Adipose tissue (tissue), 3 donors: Measurements from ENCODE around the gene SETDB1. TPM values are rescaled to one million over a fixed set of nuclear protein-coding genes. Genes with fewer than 3 reads are reported as not detected.
"Not testable (repeated sequence)": the region's sequence is repeated elsewhere in the genome, so short reads cannot be mapped to it uniquely, and the experiment has no call there.

Experiments used
- H3K27ac ChIP-seq: one replicate; pipeline ENCODE4 v1.5.1; 2013; ENCODE audit warnings: low read depth, low read length
- WGBS, 3 donors: extraction: QIAGEN DNeasy Blood & Tissue Kit; methylation state at CpG; one replicate each; pipeline ENCODE4 v1.1.7; 2013; 5-methylcytosine and 5-hydroxymethylcytosine counted together
- polyA plus RNA-seq, 3 donors: library from polyadenylated mRNA; stranded (reverse); fragments of 200-250 nt; gene quantifications; one replicate each; pipeline ENCODE4 v1.2.3, GENCODE V29; 2013
- donor health status: healthy with polysubstance abuse.
- donor health status: Bipolar disorder and iron deficiency.
- donor health status: healthy.

Gene SETDB1
- polyA plus RNA-seq = 10 to 100 TPM; 13.4 to 15.7 (median 15.1) TPM

DNA sequence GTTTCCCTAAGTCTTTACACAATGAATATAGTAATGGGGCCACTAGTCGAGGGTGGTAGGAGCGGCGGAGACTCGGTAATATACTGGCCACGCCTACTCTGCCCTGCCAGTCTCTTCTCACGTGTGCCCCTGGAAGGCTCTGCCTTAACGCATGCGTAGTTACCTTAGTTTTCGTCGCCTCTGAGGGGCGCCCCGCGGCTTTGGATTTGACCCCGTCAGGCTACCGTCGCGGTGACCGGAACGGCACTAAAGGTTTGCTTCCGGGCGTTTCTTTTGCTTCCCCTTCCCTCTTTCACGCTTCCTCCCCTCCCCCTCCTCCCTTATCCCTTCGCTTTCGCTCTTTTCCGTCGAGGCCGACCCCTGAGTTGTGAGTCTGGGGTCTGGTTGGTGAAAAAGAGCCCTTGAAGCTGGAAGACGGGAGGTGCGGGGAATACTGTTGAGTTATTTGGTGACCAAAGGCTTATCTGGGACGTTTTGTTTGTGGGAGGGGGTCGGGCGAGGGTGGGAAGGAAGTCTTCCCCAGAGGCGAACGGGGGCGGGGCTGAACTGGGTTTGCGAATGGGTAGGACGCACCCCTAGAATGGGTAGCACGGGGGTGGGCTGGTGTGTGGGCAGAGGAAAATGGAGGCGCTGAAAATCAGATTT is at the start of gene SETDB1:
TSS of gene SETDB1 (plus strand) at position 267 of the 645 bp plus-strand sequence. CDS start 1,352 bp downstream, outside the sequence.
- H3K27ac ChIP-seq = peak within 1 kb of the TSS; percentile 28
- 0 to 1% (median 1%) methylated on average over 39 of the region's 39 CpGs for WGBS, 3 donors

- WGBS, 3 donors = 94 to 97% (median 95%) methylated on average over 2 of the region's 2 CpGs
- H3K27ac ChIP-seq = not testable (repeated sequence)
Observed at GRCh38 chr1:150878931-150879330, 47.2 kb upstream of the SETDB1 start.

DNA sequence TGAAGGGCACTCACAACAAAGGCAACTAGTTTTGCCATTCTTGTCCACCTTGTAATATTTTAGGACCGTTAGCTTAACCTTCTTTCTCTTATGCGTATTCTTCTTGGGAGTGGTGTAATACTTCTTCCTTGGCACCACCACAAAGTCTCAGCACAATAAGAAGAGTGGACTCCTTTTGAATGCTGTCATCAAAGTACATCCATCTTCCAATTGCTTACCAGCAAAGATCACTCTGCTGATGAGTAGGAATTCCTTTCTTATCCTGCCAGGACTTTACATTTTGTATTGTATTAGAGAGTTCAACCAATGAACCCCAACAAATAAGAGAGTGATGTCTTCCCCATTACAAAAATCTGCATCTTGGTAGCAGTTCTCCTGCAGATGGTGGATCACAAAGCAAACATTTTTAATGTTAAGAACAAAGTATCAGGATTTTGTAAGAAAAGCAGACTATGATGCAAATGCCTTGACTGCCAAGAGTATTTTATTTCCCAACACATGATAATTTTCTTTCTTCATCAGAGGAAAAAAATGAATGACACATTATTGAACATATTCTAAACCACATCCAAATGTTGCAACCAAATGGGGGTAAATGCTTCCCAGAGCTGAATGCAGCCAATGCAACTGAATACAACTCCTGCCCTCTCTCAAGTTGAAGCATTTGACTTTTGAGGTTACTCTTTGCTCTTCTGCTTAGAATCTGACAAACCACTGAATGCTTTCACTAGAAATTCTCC is 44.7 kb upstream of the SETDB1 start:
- WGBS, 3 donors = 27 to 78% (median 36%) methylated on average over 2 of the region's 2 CpGs
- H3K27ac ChIP-seq = no peak overlapping the region

GRCh38 chr1:150883121-150883520 is 43.0 kb upstream of the SETDB1 start:
- not testable (repeated sequence) for H3K27ac ChIP-seq
- 89 to 96% (median 95%) methylated on average over 5 of the region's 5 CpGs for WGBS, 3 donors

DNA sequence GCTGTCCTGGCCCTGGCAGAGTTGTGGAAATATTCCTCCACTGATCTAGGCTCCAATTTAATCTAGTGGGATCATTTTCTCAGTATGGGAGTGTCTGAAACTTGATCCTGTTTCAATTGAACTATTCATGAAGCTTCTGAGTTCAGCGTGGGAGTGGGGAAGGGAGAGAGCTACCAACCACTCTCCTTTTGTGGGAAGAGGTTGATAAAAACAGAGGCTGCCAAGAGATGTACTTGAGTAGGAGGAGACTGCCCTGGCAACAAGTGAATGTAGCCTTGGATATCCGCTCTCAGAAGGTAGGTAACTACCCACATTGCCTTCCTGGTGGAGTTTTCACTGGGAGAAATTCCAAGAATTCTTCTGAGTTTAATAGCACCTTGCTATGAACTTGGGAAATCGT is 39.1 kb upstream of the SETDB1 start, which contains the start of gene CTXND2:
TSS of gene CTXND2 (plus strand) at position 119 of the 400 bp plus-strand sequence. CDS start 25,179 bp downstream, outside the sequence.
- H3K27ac ChIP-seq = no peak within 1 kb of the TSS
- whole genome bisulfite sequencing, 3 donors = 37 to 47% (median 42%) methylated on average over 3 of the region's 3 CpGs

DNA sequence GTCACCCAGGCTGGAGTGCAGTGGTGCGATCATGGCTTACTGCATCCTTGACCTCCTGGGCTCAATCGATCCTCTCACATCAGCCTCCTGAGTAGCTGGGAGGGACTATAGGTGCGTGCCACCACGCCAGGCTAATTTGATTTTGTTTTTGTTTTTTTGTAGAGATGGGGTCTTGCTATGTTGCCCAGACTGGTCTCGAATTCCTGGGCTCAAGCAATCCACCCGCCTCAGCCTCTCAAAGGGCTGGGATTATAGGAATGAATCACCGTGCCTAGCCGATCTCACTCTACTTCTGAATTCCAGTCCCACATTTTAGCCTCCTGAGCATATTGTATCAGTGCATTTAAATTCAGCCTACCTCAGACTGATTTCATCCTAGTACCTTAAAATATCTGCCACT is 37.4 kb upstream of the SETDB1 start:
- 90 to 97% (median 90%) methylated on average over 8 of the region's 8 CpGs for WGBS, 3 donors
- H3K27ac ChIP-seq = no peak overlapping the region

GRCh38 chr1:150890033-150890416 is 36.1 kb upstream of the SETDB1 start:
- WGBS, 3 donors = 30 to 63% (median 37%) methylated on average over 1 of the region's 1 CpG
- no peak overlapping the region for H3K27ac ChIP-seq

DNA sequence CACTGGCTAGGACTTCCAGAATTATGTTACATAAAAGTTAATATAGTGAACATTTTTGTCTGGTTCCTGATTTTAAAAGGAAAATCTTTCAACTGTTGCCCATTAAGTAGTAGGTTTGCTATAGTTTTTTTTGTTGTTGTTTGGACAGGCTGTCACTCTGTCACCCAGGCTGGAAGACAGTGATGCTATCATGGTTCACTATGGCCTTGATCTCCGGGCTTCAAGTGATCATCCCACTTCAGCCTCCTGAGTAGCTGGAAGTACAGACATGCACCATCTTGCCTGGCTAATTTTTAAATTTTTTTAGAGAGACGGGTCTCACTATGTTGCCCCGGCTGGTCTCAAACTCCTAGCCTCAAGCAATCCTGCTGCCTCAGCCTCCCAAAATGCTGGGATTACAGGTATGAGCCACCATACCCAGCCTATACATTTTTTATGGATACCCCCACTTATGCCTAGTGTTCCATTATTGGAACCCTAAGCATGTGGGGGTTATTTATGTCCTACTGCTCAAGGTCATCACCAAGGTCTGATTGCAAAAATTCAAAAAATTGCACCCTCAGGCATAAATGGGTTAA is 32.7 kb upstream of the SETDB1 start:
- WGBS, 3 donors = 84 to 95% (median 95%) methylated on average over 3 of the region's 3 CpGs
- H3K27ac ChIP-seq = no peak overlapping the region

- 84 to 91% (median 88%) methylated on average over 4 of the region's 4 CpGs for WGBS, 3 donors
- no peak overlapping the region for H3K27ac ChIP-seq
Observed at GRCh38 chr1:150895618-150896017, 30.5 kb upstream of the SETDB1 start.

- not testable (repeated sequence) for H3K27ac ChIP-seq
- WGBS, 3 donors = 87 to 90% (median 89%) methylated on average over 8 of the region's 8 CpGs
Observed at GRCh38 chr1:150899795-150900194, 26.4 kb upstream of the SETDB1 start.

- 91 to 93% (median 91%) methylated on average over 5 of the region's 5 CpGs for WGBS, 3 donors
- H3K27ac ChIP-seq = no peak overlapping the region
Observed at GRCh38 chr1:150902346-150902745, 23.8 kb upstream of the SETDB1 start.

DNA sequence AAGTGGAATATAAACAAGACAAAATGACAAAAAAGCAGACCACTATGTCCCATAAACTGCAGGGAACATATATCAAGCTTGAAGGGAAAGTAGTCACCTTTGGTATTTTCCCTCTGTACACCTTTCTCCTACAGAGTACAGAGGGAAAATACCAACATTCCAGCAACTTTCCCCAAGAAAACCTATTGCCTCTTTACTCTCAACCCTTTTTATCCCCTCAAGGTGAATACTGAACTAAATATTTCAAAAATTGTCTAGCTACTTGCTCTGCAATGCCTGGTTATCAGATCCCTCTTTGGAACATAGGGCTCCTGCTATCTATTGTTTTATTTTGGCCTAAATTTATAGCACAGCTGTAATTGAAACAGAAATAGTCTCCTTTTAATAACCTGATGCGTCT is 23.4 kb upstream of the SETDB1 start:
- WGBS, 3 donors = 73 to 89% (median 80%) methylated on average over 1 of the region's 1 CpG
- no peak overlapping the region for H3K27ac ChIP-seq

DNA sequence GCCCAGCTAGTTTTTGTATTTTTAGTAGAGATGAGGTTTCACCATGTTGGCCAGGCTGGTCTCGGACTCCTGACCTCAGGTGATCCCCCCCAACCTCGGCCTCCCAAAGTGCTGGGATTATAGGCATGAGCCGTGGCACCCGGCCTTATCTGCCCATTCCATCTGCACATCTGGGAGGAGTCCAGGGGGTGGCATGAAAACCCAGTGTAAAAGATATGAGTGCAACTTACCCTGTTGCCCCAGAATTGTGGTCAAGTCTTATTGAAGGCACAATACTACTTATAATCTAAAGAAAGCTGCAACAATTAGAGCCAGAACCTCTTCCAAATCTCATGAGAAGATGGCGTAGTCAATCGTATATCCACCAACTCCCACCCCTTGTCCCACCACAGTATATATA is 20.9 kb upstream of the SETDB1 start:
- H3K27ac ChIP-seq = no peak overlapping the region
- WGBS, 3 donors = 91 to 93% (median 91%) methylated on average over 6 of the region's 6 CpGs

DNA sequence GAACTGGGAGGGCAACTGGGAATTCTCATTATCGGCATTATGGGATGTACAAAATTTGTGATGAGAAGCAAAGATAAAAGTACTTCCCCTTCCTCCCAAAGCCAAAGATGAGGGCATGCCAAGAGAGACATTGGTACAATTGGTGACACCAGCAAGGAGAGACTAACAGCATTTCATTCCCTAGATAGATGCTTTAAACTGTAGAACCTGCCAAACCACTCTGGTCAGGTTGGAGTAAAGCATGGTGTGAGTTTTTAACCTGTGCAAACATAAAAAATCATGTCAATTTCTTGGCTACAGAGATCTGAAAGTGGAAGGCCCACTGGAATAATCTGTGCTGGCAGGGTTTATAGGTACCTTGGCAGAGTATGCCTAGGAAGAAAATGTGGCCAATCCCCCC is 19.8 kb upstream of the SETDB1 start:
- no peak overlapping the region for H3K27ac ChIP-seq
- WGBS, 3 donors = 52 to 93% (median 80%) methylated on average over 1 of the region's 1 CpG

- 80 to 89% (median 86%) methylated on average over 2 of the region's 2 CpGs for WGBS, 3 donors
- no peak overlapping the region for H3K27ac ChIP-seq
Observed at GRCh38 chr1:150906813-150907212, 19.4 kb upstream of the SETDB1 start.

- no peak overlapping the region for H3K27ac ChIP-seq
- 87 to 91% (median 87%) methylated on average over 3 to 4 of the region's 4 CpGs for WGBS, 3 donors
Observed at GRCh38 chr1:150909585-150910180, 16.5 kb upstream of the SETDB1 start.

- no peak overlapping the region for H3K27ac ChIP-seq
Observed at GRCh38 chr1:150912623-150913022, 13.5 kb upstream of the SETDB1 start.

- WGBS, 3 donors = 68 to 91% (median 90%) methylated on average over 7 of the region's 7 CpGs
Observed at GRCh38 chr1:150917387-150917786, 8.8 kb upstream of the SETDB1 start.

GRCh38 chr1:150922519-150922975 is 3.6 kb upstream of the SETDB1 start:
- WGBS, 3 donors = 44 to 53% (median 44%) methylated on average over 2 of the region's 2 CpGs
- no peak overlapping the region for H3K27ac ChIP-seq

More at GRCh38 chr1:150917387-150917786, 8.8 kb upstream of the SETDB1 start:
- no peak overlapping the region for H3K27ac ChIP-seq
